ENCODE measurements around the gene MCC.

Gene MCC

DNA sequence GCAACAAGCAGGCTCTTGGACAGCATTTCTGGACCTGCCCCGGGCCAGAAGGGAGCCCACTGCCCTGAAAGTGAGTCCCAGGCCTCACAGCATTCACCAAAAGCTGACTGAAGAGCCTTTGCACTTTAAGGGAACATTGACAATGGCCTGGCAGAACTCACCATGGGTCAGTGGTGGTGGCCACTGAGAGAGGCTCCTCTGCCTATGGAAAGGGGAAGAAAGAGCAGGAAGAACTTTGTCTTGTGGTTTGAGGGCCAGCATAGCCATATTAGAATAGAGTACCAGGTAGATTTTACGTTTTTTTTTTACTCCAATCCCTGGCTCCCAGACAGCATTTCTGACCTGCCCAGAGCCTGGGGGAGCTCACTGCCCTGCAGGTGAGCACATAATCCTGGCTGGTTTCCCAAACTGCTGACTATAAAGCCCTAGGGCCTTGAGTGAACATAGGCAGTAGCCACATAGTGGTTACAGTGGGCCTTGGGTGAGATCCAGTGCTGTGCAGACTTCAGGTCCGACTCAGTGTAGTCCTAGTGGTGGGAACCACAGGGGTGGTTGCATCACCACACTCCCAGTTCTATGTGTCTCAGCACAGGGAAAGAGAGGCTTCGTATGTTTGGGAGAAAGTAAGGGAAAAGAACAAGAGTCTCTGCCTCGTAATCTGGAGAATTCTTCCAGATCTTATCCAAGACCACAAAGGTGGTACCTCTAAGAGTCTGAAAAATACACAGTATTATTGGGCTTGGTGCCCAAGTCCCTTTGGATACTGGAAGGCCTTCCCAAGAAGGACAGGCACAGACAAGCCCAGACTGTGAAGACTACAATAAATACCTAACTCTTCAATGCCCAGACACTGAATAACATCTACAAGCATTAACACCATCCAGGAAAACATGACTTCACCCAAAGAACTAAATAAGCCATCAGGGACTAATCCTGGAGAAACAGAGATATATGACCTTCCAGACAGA, 143.0 kb downstream of the MCC start:
- H3K4me3 ChIP-seq (ENCODE audit: low read depth, low read length) = no peak overlapping the region
- TF ChIP-seq, protein P1, sequence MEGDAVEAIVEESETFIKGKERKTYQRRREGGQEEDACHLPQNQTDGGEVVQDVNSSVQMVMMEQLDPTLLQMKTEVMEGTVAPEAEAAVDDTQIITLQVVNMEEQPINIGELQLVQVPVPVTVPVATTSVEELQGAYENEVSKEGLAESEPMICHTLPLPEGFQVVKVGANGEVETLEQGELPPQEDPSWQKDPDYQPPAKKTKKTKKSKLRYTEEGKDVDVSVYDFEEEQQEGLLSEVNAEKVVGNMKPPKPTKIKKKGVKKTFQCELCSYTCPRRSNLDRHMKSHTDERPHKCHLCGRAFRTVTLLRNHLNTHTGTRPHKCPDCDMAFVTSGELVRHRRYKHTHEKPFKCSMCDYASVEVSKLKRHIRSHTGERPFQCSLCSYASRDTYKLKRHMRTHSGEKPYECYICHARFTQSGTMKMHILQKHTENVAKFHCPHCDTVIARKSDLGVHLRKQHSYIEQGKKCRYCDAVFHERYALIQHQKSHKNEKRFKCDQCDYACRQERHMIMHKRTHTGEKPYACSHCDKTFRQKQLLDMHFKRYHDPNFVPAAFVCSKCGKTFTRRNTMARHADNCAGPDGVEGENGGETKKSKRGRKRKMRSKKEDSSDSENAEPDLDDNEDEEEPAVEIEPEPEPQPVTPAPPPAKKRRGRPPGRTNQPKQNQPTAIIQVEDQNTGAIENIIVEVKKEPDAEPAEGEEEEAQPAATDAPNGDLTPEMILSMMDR (IDR thresholded peaks at IDR 0.05; ENCODE audit: borderline replicate concordance, insufficient read depth, low read depth, low read length) = no peak

DNA sequence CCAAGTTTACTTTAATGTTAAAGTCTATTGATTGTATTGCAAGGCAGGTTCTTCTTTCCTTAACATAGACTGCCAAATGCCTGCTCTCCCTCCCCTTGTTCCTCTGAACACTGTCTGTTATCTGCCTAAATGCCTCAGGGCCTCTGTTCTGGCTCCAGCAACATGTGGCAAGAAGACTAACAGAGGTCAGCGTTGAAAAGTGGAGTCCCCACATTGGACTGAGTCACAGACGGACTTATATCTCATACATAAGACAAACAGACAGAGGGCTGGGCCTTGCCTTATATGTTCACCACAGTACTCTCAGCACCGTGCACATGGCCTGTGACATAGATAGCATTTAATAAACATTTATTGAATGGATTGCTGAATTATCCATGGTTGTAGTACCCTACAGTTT, 144.9 kb downstream of the MCC start:
- no peak overlapping the region for H3K4me3 ChIP-seq (ENCODE audit: low read depth, low read length)
- TF ChIP-seq, protein P1 (IDR thresholded peaks at IDR 0.05; ENCODE audit: borderline replicate concordance, insufficient read depth, low read depth, low read length) = no peak

DNA sequence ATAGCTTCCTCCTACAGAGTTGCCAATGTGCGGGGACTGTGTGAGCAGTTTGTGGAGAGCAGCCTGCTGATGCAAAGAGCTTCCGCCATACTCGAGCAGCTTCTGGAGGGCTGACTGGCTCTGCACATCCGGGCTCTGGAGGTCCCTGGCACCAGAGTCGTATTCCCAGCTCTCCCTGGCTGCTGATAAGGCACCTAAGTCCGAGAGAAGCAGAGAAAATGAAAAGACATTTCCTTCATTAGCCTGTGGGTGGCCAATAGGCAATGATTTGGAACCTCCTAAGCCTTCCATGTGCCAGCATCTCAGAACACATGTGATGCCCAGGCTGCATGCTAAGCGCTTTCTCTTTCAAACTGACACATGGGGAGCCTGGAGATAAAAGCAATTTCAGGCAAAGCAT, 147.7 kb downstream of the MCC start:
- TF ChIP-seq, protein P1 (IDR thresholded peaks at IDR 0.05; ENCODE audit: borderline replicate concordance, insufficient read depth, low read depth, low read length) = 0 out of 2 replicates have a peak, but pooled peaks have one; percentile 6

DNA sequence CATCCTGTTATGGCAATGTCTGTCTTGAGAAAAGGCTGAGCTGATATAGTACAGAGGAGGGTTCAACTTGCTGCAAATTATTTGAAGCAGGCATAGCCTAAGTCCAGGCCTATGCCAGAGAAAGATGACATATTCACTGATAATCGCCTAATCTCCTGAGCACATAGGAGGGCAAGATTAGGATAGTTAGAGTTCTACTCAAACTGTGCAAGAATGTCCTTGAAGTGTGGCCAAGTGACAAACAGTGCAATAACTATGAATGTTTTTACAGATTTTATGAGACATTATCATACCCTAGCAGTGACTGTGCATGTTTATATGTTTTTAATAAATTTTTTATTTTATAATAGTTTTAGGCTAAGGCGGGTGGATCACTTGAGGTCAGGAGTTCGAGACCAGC, 149.6 kb downstream of the MCC start:
- no peak overlapping the region for H3K4me3 ChIP-seq (ENCODE audit: low read depth, low read length)

More for the DNA sequence above, 147.7 kb downstream of the MCC start:
- no peak overlapping the region for H3K4me3 ChIP-seq (ENCODE audit: low read depth, low read length)

GRCh38 chr5:113337515-113338415, 150.5 kb downstream of the MCC start:
- TF ChIP-seq, protein P1 (IDR thresholded peaks at IDR 0.05; ENCODE audit: borderline replicate concordance, insufficient read depth, low read depth, low read length) = no peak

More for the DNA sequence above, 149.6 kb downstream of the MCC start:
- TF ChIP-seq, protein P1 (IDR thresholded peaks at IDR 0.05; ENCODE audit: borderline replicate concordance, insufficient read depth, low read depth, low read length) = no peak

GRCh38 chr5:113336975-113337374, 151.3 kb downstream of the MCC start:
- H3K4me3 ChIP-seq (ENCODE audit: low read depth, low read length) = no peak overlapping the region
- TF ChIP-seq, protein P1 (IDR thresholded peaks at IDR 0.05; ENCODE audit: borderline replicate concordance, insufficient read depth, low read depth, low read length) = peak; percentile 40; the same call in 1 of the 2 replicates

More at GRCh38 chr5:113337515-113338415, 150.5 kb downstream of the MCC start:
- H3K4me3 ChIP-seq (ENCODE audit: low read depth, low read length) = no peak overlapping the region
